ENCODE results near the gene MINK1.
"Not testable (repeated sequence)": the region's sequence is repeated elsewhere in the genome, so short reads cannot be mapped to it uniquely, and the experiment has no call there.

The MINK1 gene

GRCh38 chr17:4812690-4813089, 20.4 kb upstream of the MINK1 start:
- no peak for DNase-seq

GRCh38 chr17:4815043-4815675, 18.0 kb upstream of the MINK1 start:
- DNase-seq = no peak

GRCh38 chr17:4816826-4817225, 16.3 kb upstream of the MINK1 start:
- DNase-seq = no peak

- no peak for DNase-seq
Measured at GRCh38 chr17:4818276-4818675, 14.9 kb upstream of the MINK1 start.

GRCh38 chr17:4822835-4823234, 10.3 kb upstream of the MINK1 start:
- DNase-seq = no peak

- DNase-seq = no peak
Measured at GRCh38 chr17:4823373-4824089, 9.6 kb upstream of the MINK1 start.

- DNase-seq = no peak
Measured at GRCh38 chr17:4827399-4827798, 5.7 kb upstream of the MINK1 start.

GRCh38 chr17:4832829-4833177, 337 bp upstream of the MINK1 start:
- not testable (repeated sequence) for DNase-seq

GRCh38 chr17:4833941-4834680, 971 bp downstream of the MINK1 start:
- DNase-seq = peak in 1 of 2 donors; percentile 17

- no peak for DNase-seq
Measured at GRCh38 chr17:4834681-4835020, 1.5 kb downstream of the MINK1 start.

GRCh38 chr17:4836221-4836620, 3.1 kb downstream of the MINK1 start:
- DNase-seq = no peak

- DNase-seq = no peak
Measured at GRCh38 chr17:4837471-4838308, 4.5 kb downstream of the MINK1 start.

- DNase-seq = no peak
Measured at GRCh38 chr17:4838309-4838785, 5.2 kb downstream of the MINK1 start.

- DNase-seq = no peak
Measured at GRCh38 chr17:4839221-4839620, 6.1 kb downstream of the MINK1 start.

GRCh38 chr17:4839965-4840892, 7.1 kb downstream of the MINK1 start:
- no peak for DNase-seq

GRCh38 chr17:4840893-4841242, 7.7 kb downstream of the MINK1 start:
- DNase-seq = peak in 1 of 2 donors; percentile 16

GRCh38 chr17:4842376-4842775, 9.2 kb downstream of the MINK1 start:
- DNase-seq = no peak

- no peak for DNase-seq
Measured at GRCh38 chr17:4843321-4844000, 10.3 kb downstream of the MINK1 start.

- no peak for DNase-seq
Measured at GRCh38 chr17:4845118-4845517, 12.0 kb downstream of the MINK1 start.

- no peak for DNase-seq
Measured at GRCh38 chr17:4846635-4847390, 13.7 kb downstream of the MINK1 start.
